Neural cell (in vitro differentiated cells): ENCODE data around the gene KLK3. TPM values are rescaled to one million over a fixed set of nuclear protein-coding genes. Genes with fewer than 3 reads are reported as not detected.

Experiments used
- polyA plus RNA-seq: library from polyadenylated mRNA; depleted of rRNA; stranded (reverse); fragments of >200 nt; gene quantifications from 2 replicates; pipeline ENCODE4 v1.2.3, GENCODE V29; 2014

Gene KLK3
- polyA plus RNA-seq, 1 donor from 2014 or later: not detected

Other genes with a start within 250 kb of the KLK3 start
- gene SYT3, start 215.0 kb upstream of the KLK3 start, polyA plus RNA-seq: 14.8 and 18.6 TPM in 2 replicates
- gene C19orf81, start 205.5 kb upstream of the KLK3 start, polyA plus RNA-seq: 17.0 and 28.3 TPM in 2 replicates
- 3.2 and 7.9 TPM in 2 replicates for gene SHANK1, start 135.1 kb upstream of the KLK3 start, polyA plus RNA-seq
- 18.4 and 19.5 TPM in 2 replicates for gene CLEC11A, start 131.6 kb upstream of the KLK3 start, polyA plus RNA-seq
- gene GPR32, start 84.5 kb upstream of the KLK3 start, polyA plus RNA-seq: not detected in 2 replicates
- gene ACP4, start 64.5 kb upstream of the KLK3 start, polyA plus RNA-seq: not detected in 2 replicates
- not detected in 2 replicates for gene KLK1, start 31.1 kb upstream of the KLK3 start, polyA plus RNA-seq
- gene KLK15, start 21.3 kb upstream of the KLK3 start, polyA plus RNA-seq: not detected in 2 replicates
- gene KLK2, start 18.5 kb downstream of the KLK3 start, polyA plus RNA-seq: not detected in 2 replicates
- not detected in 2 replicates for gene KLK4, start 56.5 kb downstream of the KLK3 start, polyA plus RNA-seq
- not detected in 2 replicates for gene KLK5, start 98.1 kb downstream of the KLK3 start, polyA plus RNA-seq
- gene KLK6, start 114.7 kb downstream of the KLK3 start, polyA plus RNA-seq: not detected in 2 replicates
- gene KLK7, start 129.0 kb downstream of the KLK3 start, polyA plus RNA-seq: not detected in 2 replicates
- gene KLK8, start 146.7 kb downstream of the KLK3 start, polyA plus RNA-seq: not detected in 2 replicates
- 0.73 TPM in 1 of 2 replicates, not detected in the other for gene KLK10, start 164.8 kb downstream of the KLK3 start, polyA plus RNA-seq
- gene KLK11, start 171.7 kb downstream of the KLK3 start, polyA plus RNA-seq: not detected in 2 replicates
- not detected in 2 replicates for gene KLK12, start 180.1 kb downstream of the KLK3 start, polyA plus RNA-seq
- gene KLK13, start 210.2 kb downstream of the KLK3 start, polyA plus RNA-seq: not detected in 2 replicates
- not detected in 2 replicates for gene KLK14, start 228.0 kb downstream of the KLK3 start, polyA plus RNA-seq